Measurements from ENCODE around the gene FTCD.

- no peak for TF ChIP-seq CTCF (IDR thresholded peaks at IDR 0.05 in 2 of 3, conservative IDR thresholded peaks at IDR 0.05 in 1 of 3; ENCODE audit: control insufficient read depth in 2 of 3, extremely low read depth in 1 of 3, insufficient read depth in 1 of 3, low read depth in 3 of 3, low read length in 3 of 3)
- no peak for TF ChIP-seq TARDBP (IDR thresholded peaks at IDR 0.05; ENCODE audit: borderline replicate concordance)
- no peak for TF ChIP-seq SRF (IDR thresholded peaks at IDR 0.05; ENCODE audit: low read depth in 2 of 2, low read length in 2 of 2)
- TF ChIP-seq HCFC1 (IDR thresholded peaks at IDR 0.05; ENCODE audit: low read length): no peak
Observed at GRCh38 chr21:46168659-46169386, 13.4 kb upstream of the FTCD start.

All from GM12878 (cell line).